MM.1S (cell line): Measurements from ENCODE around the gene TMC1.

Source experiments
- EZH2 ChIP-seq: fragments of 300-600 bp; sonication (generic); optimal IDR thresholded peaks from 2 replicates; pipeline ENCODE3; 2017; ENCODE audit warnings: low read depth, mild to moderate bottlenecking, antibody characterized with exemption, low read length, mixed read lengths
- TF ChIP-seq, protein P1 (sequence below): fragments of 300-600 bp; sonication (generic); IDR thresholded peaks from 2 replicates; pipeline ENCODE4 v1.5.1; 2016; ENCODE audit warnings: antibody characterized with exemption, low read length, mixed read lengths

DNA sequence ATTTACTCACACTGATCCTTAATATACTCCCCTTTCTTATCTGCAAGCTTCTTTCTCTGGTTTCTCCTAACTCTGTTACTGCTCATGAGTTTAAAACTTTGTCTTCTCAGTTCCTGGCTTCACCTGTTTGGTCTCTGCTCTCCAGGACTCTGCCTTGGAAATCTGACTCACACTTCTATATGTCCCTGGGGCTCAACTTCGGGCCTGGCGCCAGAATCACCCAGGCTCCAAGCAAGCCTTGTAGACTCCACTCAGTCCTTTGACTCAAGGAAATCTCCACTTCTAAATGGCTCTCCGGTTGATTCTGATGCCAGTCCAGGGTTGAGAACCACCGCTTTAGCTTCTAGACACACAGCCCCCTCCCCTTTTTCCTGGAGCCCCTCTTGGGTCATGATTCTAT, 57.8 kb downstream of the TMC1 start:
- TF ChIP-seq, protein P1, sequence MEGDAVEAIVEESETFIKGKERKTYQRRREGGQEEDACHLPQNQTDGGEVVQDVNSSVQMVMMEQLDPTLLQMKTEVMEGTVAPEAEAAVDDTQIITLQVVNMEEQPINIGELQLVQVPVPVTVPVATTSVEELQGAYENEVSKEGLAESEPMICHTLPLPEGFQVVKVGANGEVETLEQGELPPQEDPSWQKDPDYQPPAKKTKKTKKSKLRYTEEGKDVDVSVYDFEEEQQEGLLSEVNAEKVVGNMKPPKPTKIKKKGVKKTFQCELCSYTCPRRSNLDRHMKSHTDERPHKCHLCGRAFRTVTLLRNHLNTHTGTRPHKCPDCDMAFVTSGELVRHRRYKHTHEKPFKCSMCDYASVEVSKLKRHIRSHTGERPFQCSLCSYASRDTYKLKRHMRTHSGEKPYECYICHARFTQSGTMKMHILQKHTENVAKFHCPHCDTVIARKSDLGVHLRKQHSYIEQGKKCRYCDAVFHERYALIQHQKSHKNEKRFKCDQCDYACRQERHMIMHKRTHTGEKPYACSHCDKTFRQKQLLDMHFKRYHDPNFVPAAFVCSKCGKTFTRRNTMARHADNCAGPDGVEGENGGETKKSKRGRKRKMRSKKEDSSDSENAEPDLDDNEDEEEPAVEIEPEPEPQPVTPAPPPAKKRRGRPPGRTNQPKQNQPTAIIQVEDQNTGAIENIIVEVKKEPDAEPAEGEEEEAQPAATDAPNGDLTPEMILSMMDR = no peak
- TF ChIP-seq EZH2 = no peak
